ENCODE data around the gene SLC13A4.

GRCh38 chr7:135729230-135729629 is 1.2 kb upstream of the SLC13A4 start:
- TF ChIP-seq CTCF (conservative IDR thresholded peaks at IDR 0.05 in 1 of 2, IDR thresholded peaks at IDR 0.05 in 1 of 2; ENCODE audit: extremely low read depth in 1 of 2, insufficient read depth in 1 of 2, low read depth in 1 of 2, low read length in 2 of 2) (no peak), EZH2 (IDR thresholded peaks at IDR 0.05; ENCODE audit: borderline replicate concordance, low read length) (no peak)
